Suprapubic skin (tissue), 4 donors: ENCODE results near the gene SPCS3.

ENCODE experiments used
- POLR2A ChIP-seq, 2 donors: fragments of 450-650 bp; IDR thresholded peaks; one replicate each; pipeline ENCODE4 v1.6.1; 2017; ENCODE audit warnings: antibody characterized with exemption in 2 of 2, mild to moderate bottlenecking in 2 of 2, moderate library complexity in 2 of 2
- POLR2AphosphoS5 ChIP-seq, 3 donors: sonication (generic); formaldehyde crosslinking; IDR thresholded peaks; one replicate each; pipeline ENCODE4 v1.6.1; 2017; ENCODE audit warnings: antibody characterized with exemption in 3 of 3
- TF ChIP-seq, protein P1 (sequence below), 2 donors: fragments of 200-600 bp in 1 of 2; fragments of 450-650 bp in 1 of 2; sonication (generic) in 1 of 2; IDR thresholded peaks; one replicate each; pipeline ENCODE4 v1.5.1; 2016 to 2019; ENCODE audit warnings: antibody characterized with exemption in 2 of 2, mild to moderate bottlenecking in 1 of 2, moderate library complexity in 1 of 2

DNA sequence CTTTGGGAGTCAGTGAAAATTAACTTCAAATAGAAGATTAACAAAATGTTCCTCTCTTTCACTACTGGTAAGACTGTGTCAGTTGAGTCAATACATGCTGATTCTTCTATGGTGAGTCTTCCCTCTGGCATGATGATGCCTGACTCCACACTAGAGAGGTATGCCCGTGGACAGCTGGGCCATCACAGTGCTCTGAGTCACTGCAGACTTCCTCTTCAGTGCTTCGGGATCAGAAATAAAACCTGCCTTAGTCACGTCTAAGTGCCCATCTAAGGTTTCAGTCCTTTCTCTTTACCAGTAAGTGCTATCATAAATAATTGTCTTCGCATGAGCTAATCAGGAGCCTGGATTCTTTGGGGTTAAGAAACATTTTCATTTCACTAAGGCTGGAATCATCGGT is 49.1 kb upstream of the SPCS3 start:
- TF ChIP-seq, protein P1, sequence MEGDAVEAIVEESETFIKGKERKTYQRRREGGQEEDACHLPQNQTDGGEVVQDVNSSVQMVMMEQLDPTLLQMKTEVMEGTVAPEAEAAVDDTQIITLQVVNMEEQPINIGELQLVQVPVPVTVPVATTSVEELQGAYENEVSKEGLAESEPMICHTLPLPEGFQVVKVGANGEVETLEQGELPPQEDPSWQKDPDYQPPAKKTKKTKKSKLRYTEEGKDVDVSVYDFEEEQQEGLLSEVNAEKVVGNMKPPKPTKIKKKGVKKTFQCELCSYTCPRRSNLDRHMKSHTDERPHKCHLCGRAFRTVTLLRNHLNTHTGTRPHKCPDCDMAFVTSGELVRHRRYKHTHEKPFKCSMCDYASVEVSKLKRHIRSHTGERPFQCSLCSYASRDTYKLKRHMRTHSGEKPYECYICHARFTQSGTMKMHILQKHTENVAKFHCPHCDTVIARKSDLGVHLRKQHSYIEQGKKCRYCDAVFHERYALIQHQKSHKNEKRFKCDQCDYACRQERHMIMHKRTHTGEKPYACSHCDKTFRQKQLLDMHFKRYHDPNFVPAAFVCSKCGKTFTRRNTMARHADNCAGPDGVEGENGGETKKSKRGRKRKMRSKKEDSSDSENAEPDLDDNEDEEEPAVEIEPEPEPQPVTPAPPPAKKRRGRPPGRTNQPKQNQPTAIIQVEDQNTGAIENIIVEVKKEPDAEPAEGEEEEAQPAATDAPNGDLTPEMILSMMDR (IDR thresholded peaks at IDR 0.05), result no peak
- no peak for TF ChIP-seq POLR2A (IDR thresholded peaks at IDR 0.05)
- no peak for TF ChIP-seq POLR2AphosphoS5 (IDR thresholded peaks at IDR 0.05)
